Measurements from ENCODE around the gene ZNF599.

Gene ZNF599

DNA sequence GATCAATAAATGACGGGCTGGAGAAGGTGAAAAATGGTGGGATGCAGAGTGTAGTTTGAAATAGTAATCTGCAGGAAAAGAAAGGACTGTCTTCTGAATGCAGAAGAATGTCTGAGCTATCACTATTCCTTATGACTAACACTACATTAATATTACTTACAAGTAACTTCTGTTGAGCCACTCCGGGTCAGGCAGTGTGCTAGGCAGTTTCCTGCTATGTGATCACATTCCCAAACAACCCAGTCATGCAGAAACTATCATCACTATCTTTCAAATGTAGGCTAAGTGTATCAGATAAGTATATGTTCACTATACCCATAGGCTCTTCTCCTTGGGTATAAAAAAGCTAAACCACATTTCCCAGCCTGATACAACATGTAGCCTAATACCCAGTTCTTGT is 6.6 kb downstream of the ZNF599 start:
- Histone ChIP-seq H3K9me2 (replicated peaks; ENCODE audit: control insufficient read depth, low read length) (no peaks in the 10 kb centered on the region), H3K4me1 (ENCODE audit: control insufficient read depth, low read length) (no peaks in the 10 kb centered on the region), H3K27ac (ENCODE audit: low read depth, low read length) (no peak overlapping the region), H3K4me2 (ENCODE audit: low read length) (no peak overlapping the region), H3F3A (ENCODE audit: control insufficient read depth, insufficient read depth) (no peaks in the 10 kb centered on the region), H3K9me3 (ENCODE audit: control insufficient read depth, insufficient read depth, low read length) (peaks cover 7% of the 10 kb centered on the region; the same call in 1 of the 2 replicates), H3K27me3 (ENCODE audit: control insufficient read depth, low read length) (no peaks in the 10 kb centered on the region), H4K20me1 (ENCODE audit: control insufficient read depth, insufficient read depth, low read depth, low read length) (no peaks in the 10 kb centered on the region), H3K79me2 (ENCODE audit: control insufficient read depth, low read length) (no peaks in the 10 kb centered on the region), H3K36me3 (ENCODE audit: control insufficient read depth, low read length) (peaks cover 6% of the 10 kb centered on the region), H3K4me3 (ENCODE audit: low read length) (no peak overlapping the region)
- TF ChIP-seq CTCF (IDR thresholded peaks at IDR 0.05; ENCODE audit: low read depth, low read length, poor library complexity, severe bottlenecking), result no peak
- TF ChIP-seq EZH2phosphoT487 (IDR thresholded peaks at IDR 0.05; ENCODE audit: borderline replicate concordance, low read length), result no peak

GRCh38 chr19:34759218-34759917 is 13.6 kb downstream of the ZNF599 start:
- H3K79me2 ChIP-seq (ENCODE audit: control insufficient read depth, low read length), result no peaks in the 10 kb centered on the region
- no peaks in the 10 kb centered on the region for H3K36me3 ChIP-seq (ENCODE audit: control insufficient read depth, low read length)
- no peaks in the 10 kb centered on the region for H4K20me1 ChIP-seq (ENCODE audit: control insufficient read depth, insufficient read depth, low read depth, low read length)
- TF ChIP-seq EZH2phosphoT487 (IDR thresholded peaks at IDR 0.05; ENCODE audit: borderline replicate concordance, low read length) (no peak), CTCF (IDR thresholded peaks at IDR 0.05; ENCODE audit: low read depth, low read length, poor library complexity, severe bottlenecking) (no peak)
- H3K4me3 ChIP-seq (ENCODE audit: low read length), result no peak overlapping the region
- H3K9me3 ChIP-seq (ENCODE audit: control insufficient read depth, insufficient read depth, low read length), result peaks cover 54% of the 10 kb centered on the region
- no peaks in the 10 kb centered on the region for H3K4me1 ChIP-seq (ENCODE audit: control insufficient read depth, low read length)
- H3K4me2 ChIP-seq (ENCODE audit: low read length), result no peak overlapping the region
- no peaks in the 10 kb centered on the region for H3F3A ChIP-seq (ENCODE audit: control insufficient read depth, insufficient read depth)
- H3K27ac ChIP-seq (ENCODE audit: low read depth, low read length), result no peak overlapping the region
- H3K9me2 ChIP-seq (replicated peaks; ENCODE audit: control insufficient read depth, low read length), result no peaks in the 10 kb centered on the region
- no peaks in the 10 kb centered on the region for H3K27me3 ChIP-seq (ENCODE audit: control insufficient read depth, low read length)

GRCh38 chr19:34757441-34757840 is 15.6 kb downstream of the ZNF599 start:
- TF ChIP-seq CTCF (IDR thresholded peaks at IDR 0.05; ENCODE audit: low read depth, low read length, poor library complexity, severe bottlenecking) (no peak), EZH2phosphoT487 (IDR thresholded peaks at IDR 0.05; ENCODE audit: borderline replicate concordance, low read length) (no peak)
- no peaks in the 10 kb centered on the region for H3K4me1 ChIP-seq (ENCODE audit: control insufficient read depth, low read length)
- no peaks in the 10 kb centered on the region for H4K20me1 ChIP-seq (ENCODE audit: control insufficient read depth, insufficient read depth, low read depth, low read length)
- no peak overlapping the region for H3K4me2 ChIP-seq (ENCODE audit: low read length)
- H3F3A ChIP-seq (ENCODE audit: control insufficient read depth, insufficient read depth), result no peaks in the 10 kb centered on the region
- no peaks in the 10 kb centered on the region for H3K79me2 ChIP-seq (ENCODE audit: control insufficient read depth, low read length)
- no peak overlapping the region for H3K4me3 ChIP-seq (ENCODE audit: low read length)
- H3K9me3 ChIP-seq (ENCODE audit: control insufficient read depth, insufficient read depth, low read length), result peaks cover 54% of the 10 kb centered on the region
- H3K9me2 ChIP-seq (replicated peaks; ENCODE audit: control insufficient read depth, low read length), result no peaks in the 10 kb centered on the region
- no peaks in the 10 kb centered on the region for H3K36me3 ChIP-seq (ENCODE audit: control insufficient read depth, low read length)
- no peaks in the 10 kb centered on the region for H3K27me3 ChIP-seq (ENCODE audit: control insufficient read depth, low read length)
- H3K27ac ChIP-seq (ENCODE audit: low read depth, low read length), result no peak overlapping the region

All from DOHH2 (cell line).